ENCODE data around the gene ANAPC1. TPM values are rescaled to one million over a fixed set of nuclear protein-coding genes. Genes with fewer than 3 reads are reported as not detected.
"Not testable (repeated sequence)": the region's sequence is repeated elsewhere in the genome, so short reads cannot be mapped to it uniquely, and the experiment has no call there.

The ANAPC1 gene
- total RNA-seq, 4 donors from 2014 or later, result 20.5 to 61.0 (median 42.7) TPM

DNA sequence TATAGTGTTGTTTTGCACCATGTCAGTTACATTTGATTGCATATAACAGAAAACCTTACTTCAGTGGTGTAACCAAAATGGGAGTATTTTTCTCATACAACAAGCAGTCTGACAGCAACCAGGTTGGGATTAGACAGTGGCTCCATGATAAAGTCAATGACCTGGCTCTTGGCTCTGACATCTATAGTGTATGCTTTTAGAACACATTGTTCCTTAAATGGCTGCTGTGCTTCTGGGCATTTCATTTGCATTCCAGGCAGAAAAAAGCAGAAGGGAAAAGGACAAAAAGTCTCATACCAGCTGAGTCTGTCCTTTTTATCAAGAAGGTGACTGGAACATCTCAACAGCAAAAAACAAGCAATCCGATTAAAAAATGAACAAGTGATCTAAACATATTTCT is 24.6 kb upstream of the ANAPC1 start:
- no peak for DNase-seq
- 79 to 83% methylated on average over 1 of the region's 1 CpG for WGBS, 2 donors
- Histone ChIP-seq H3K4me1 (peaks cover 0 to 31% (median 23%) of the 10 kb centered on the region in 3 donors), H3K4me3 (no peak overlapping the region), H3K36me3 (no peaks in the 10 kb centered on the region), H3K27ac (peak overlapping the region in 2 of 4 donors; percentile 6 to 50), H3K9me3 (no peaks in the 10 kb centered on the region), H3K27me3 (no peaks in the 10 kb centered on the region)
- intact Hi-C loops (cut with DNase I), result no loop called here
- no peak for TF ChIP-seq POLR2A (IDR thresholded peaks at IDR 0.05)
- TF ChIP-seq, protein P1, sequence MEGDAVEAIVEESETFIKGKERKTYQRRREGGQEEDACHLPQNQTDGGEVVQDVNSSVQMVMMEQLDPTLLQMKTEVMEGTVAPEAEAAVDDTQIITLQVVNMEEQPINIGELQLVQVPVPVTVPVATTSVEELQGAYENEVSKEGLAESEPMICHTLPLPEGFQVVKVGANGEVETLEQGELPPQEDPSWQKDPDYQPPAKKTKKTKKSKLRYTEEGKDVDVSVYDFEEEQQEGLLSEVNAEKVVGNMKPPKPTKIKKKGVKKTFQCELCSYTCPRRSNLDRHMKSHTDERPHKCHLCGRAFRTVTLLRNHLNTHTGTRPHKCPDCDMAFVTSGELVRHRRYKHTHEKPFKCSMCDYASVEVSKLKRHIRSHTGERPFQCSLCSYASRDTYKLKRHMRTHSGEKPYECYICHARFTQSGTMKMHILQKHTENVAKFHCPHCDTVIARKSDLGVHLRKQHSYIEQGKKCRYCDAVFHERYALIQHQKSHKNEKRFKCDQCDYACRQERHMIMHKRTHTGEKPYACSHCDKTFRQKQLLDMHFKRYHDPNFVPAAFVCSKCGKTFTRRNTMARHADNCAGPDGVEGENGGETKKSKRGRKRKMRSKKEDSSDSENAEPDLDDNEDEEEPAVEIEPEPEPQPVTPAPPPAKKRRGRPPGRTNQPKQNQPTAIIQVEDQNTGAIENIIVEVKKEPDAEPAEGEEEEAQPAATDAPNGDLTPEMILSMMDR (IDR thresholded peaks at IDR 0.05), result no peak

GRCh38 chr2:111905990-111906735 is 22.2 kb upstream of the ANAPC1 start:
- H3K27ac ChIP-seq, result peak overlapping the region; percentile 2 to 83 (median 50)
- DNase-seq, result no peak
- H3K4me1 ChIP-seq, result peaks cover 0 to 37% (median 20%) of the 10 kb centered on the region in 3 donors
- no peaks in the 10 kb centered on the region for H3K27me3 ChIP-seq
- no peaks in the 10 kb centered on the region for H3K9me3 ChIP-seq
- H3K36me3 ChIP-seq, result no peaks in the 10 kb centered on the region
- H3K4me3 ChIP-seq, result no peak overlapping the region
- WGBS, 2 donors, result 2 to 8% methylated on average over 4 of the region's 4 CpGs
- TF ChIP-seq, protein P1 (IDR thresholded peaks at IDR 0.05), result no peak
- TF ChIP-seq POLR2A (IDR thresholded peaks at IDR 0.05), result no peak
- intact Hi-C loops (cut with DNase I), result no loop called here

GRCh38 chr2:111905475-111905869 is 21.5 kb upstream of the ANAPC1 start:
- H3K27me3 ChIP-seq; H3K36me3 ChIP-seq; intact Hi-C loops (cut with DNase I); H3K9me3 ChIP-seq; H3K4me3 ChIP-seq; DNase-seq: not testable (repeated sequence)
- Histone ChIP-seq H3K27ac (peak overlapping the region in 3 of 4 donors; percentile 26 to 83 (median 74)), H3K4me1 (peaks cover 0 to 44% (median 20%) of the 10 kb centered on the region in 3 donors)
- WGBS, 2 donors, result 83 to 87% methylated on average over 5 of the region's 9 CpGs

DNA sequence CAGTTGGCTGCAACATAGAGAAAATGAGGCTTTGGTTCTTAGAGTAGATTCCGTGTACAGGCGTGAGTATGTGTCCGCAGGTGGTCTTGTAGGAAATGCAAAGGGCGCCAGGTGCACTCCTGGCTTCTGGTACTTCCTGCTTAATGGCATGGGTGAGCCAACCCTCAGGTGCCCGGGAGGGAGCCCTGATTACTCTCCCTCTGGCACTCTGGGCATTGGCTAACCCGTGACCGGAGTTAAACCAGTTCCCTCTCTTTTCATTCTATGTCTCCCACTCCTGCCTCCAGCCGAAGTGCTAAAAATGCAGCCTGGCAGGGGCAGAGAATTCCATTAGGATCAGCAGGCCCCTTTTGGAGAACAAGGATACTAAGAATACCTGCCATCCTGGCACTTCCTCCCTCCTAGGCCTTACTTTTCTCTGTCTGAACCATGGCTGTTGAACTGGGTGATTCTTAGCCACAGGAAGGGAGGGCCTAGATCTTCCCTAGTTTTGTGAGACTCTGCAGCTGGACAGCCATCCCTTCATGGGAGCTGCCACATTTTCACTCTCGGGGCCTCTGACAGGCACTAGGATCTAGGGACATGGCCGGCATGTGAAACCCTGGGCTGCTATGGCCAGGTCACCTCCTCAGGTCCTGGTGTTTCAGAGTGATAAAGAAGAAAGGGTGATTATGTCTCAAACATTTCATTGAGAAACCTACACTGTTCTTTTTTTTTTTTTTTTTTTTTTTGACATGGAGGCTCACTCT is 20.9 kb upstream of the ANAPC1 start:
- TF ChIP-seq, protein P1 (IDR thresholded peaks at IDR 0.05), result no peak
- no peak for TF ChIP-seq POLR2A (IDR thresholded peaks at IDR 0.05)
- H3K27ac ChIP-seq, result peak overlapping the region in 3 of 4 donors; percentile 10 to 74 (median 57)
- no peak for DNase-seq
- H3K27me3 ChIP-seq, result peaks cover 0 to 3% (median 0%) of the 10 kb centered on the region in 4 donors
- H3K36me3 ChIP-seq, result no peaks in the 10 kb centered on the region
- peaks cover 0 to 48% (median 20%) of the 10 kb centered on the region in 3 donors for H3K4me1 ChIP-seq
- intact Hi-C loops (cut with DNase I), result no loop called here
- 66 to 90% methylated on average over 9 to 10 of the region's 10 CpGs for WGBS, 2 donors
- H3K4me3 ChIP-seq, result no peak overlapping the region
- H3K9me3 ChIP-seq, result no peaks in the 10 kb centered on the region

DNA sequence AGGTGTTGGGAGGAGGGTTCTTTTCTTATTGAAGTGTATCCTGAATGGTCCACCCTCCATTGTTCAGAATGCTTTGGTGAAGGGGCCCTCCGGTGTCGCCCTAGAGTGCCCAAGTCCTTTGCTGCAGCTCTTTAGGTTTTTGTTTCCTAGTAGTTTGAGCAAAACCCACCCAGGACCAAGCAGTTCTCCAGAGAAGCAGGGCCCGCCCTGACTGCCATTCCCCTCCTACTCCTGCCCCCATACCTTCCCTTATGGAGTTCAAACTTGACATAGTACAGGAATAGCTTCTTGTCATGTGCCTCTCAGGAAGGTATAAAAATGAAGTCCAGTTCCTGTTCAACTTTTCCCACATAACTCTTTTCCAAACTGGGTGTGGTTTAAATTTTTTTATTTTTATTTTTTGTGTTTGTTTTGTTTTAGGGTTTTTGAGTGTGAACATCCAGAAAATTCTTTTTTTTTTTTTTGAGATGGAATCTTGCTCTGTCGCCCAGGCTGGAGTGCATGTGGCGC is 20.0 kb upstream of the ANAPC1 start:
- H3K9me3 ChIP-seq, result no peaks in the 10 kb centered on the region
- peaks cover 4 to 57% (median 20%) of the 10 kb centered on the region in 3 donors for H3K4me1 ChIP-seq
- TF ChIP-seq, protein P1 (IDR thresholded peaks at IDR 0.05), result no peak
- TF ChIP-seq POLR2A (IDR thresholded peaks at IDR 0.05), result no peak
- H3K4me3 ChIP-seq, result no peak overlapping the region
- DNase-seq, result no peak
- peak overlapping the region in 3 of 4 donors; percentile 16 to 57 (median 43) for H3K27ac ChIP-seq
- H3K36me3 ChIP-seq, result no peaks in the 10 kb centered on the region
- intact Hi-C loops (cut with DNase I), result no loop called here
- H3K27me3 ChIP-seq, result peaks cover 0 to 13% (median 0%) of the 10 kb centered on the region in 4 donors
- 90 to 95% methylated on average over 3 to 5 of the region's 5 CpGs for WGBS, 2 donors
